CD4-positive, alpha-beta T cell treated with Interleukin-15 for 4 hours (primary cell): ENCODE data around the gene UBE2R2.
"Not testable (repeated sequence)": the region's sequence is repeated elsewhere in the genome, so short reads cannot be mapped to it uniquely, and the experiment has no call there.

ENCODE experiments used
- DNase-seq: peaks from one replicate; pipeline ENCODE4 v3.0.0-alpha.2; 2020; ENCODE audit warnings: low spot score

Gene UBE2R2

DNA sequence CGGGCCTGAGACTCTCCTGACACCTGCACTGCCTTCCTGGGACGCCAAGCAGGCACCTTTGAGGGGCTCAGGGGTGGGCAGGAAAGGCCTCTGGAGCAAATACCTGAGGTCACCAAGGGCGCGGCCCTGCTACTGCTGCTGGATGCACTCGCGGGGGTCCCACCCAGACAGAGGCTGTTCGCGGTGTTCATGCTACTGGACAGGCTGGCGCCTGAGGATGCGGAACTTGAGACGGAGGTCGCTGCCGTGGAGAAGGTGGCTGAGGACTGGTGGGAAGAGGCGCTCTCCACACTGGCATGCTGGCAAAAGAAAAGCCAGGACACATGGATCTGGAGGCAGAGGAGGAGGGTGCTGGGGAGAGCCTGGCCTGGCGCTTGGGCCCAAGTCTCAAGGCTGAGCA is 110.7 kb downstream of the UBE2R2 start:
- no peak for DNase-seq

DNA sequence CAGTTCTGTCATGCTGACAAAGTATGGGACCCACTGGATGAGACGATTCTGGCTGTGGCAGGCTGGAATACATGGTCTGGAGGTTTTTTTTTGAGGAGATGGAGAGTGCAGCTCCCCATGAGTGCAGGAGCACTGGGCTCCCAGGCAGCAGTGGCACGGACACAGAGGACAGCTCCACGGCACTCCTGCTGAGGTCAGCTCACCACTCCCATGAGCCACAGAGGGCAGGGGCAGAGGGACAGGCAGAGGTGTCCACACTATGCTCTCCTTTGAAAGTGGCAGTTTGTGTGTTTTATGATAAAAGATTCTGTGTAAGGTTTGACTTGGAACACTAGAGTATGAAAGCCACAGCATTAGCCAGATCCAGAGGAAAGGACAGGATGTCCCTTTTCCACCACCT is 114.4 kb downstream of the UBE2R2 start:
- no peak for DNase-seq

- DNase-seq = no peak
Measured at GRCh38 chr9:33932078-33932807, 115.3 kb downstream of the UBE2R2 start.

DNA sequence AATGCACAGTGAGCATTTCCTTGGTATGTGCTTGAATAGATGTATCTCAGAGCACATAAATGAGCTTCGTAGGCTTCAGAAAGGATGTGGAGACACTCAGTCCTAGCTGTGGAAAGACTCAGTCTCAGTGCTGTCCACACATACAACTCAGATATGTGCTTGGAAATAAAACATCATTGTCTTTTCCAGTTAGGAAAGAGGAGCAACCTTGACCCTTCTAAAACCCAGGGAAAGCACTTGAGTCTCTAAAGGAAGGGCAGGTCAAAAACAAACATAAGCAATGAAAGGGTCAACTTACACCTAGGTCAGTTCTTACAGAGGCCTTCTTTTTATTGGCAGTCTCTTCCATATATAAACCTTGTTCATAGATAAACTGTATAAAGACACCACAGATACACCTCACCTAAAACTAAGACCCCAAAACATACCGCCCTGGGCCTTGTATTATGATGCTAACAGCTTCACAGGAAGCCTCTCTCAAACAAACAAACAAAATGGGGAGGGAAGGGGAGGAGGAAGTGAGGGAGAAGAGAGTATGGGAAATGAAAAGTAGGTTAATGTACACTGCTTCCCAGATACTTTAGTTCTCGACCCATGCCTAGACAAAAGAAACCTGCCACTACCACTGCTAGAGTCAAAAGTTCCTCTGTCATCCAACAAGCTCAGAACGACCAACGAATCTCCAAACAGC is 117.4 kb downstream of the UBE2R2 start:
- DNase-seq = no peak

DNA sequence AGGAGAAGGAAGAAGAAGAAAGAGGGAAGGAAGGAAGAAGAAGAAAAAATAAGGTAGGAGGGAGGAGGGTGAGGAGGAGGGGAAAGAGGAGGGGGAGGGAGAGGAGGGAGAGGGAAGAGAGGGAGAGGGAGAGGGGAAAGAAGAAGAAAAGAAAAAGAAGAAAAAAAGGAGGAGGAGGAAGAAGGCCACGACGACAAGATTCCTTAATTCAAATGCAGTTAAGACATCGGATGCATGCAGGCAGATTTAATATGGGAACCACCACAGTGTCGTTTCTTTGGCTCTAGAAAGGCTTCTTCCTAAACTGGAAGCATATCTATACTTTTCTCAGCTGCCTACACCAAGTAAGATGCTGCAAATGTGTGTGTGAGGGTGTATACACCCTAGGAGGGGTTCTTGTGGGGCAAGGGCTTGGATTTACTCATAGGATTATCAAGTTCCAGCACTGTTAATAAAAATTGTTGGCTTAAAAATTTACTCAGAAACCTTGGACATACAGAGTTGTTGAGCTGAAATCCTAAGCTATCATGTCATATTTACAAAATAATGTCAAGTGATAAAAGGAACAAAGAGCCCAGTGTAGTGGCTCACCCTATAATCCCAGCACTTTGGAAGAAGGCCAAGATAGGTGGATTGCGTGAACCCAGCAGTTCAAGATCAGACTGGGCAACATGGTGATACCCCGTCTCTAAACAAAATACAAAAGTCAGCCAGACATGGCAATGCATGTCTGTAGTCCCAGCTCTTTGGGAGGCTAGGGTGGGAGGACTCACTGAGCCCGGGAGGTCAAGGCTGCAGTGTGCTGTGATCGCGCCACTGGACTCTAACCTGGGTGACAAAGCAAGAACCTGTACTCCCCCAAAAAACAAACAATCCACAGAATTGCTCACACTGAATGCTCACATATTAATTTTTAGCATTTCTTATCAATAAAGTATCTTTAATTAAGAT is 123.2 kb downstream of the UBE2R2 start:
- no peak for DNase-seq

- no peak for DNase-seq
Measured at GRCh38 chr9:33942471-33943083, 125.6 kb downstream of the UBE2R2 start.

DNA sequence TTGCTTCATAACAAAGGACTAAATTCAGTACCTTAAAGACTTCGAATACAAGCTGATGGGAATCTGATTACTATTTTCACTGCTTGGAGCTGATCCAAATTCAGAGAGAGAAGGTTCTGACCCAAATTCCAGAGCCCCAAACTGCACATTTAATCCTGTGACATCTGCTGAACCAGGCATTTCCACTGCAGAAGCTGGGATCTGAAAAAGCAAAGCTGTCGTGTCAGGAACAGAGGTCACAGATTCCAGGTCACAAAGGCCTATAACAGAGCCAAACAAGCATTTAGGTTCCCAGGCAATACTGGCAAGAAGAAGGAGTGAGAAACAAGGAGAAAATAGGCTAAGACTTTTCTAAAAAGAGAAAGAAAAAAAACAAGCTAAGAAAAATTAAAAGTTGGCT is 126.4 kb downstream of the UBE2R2 start:
- no peak for DNase-seq

DNA sequence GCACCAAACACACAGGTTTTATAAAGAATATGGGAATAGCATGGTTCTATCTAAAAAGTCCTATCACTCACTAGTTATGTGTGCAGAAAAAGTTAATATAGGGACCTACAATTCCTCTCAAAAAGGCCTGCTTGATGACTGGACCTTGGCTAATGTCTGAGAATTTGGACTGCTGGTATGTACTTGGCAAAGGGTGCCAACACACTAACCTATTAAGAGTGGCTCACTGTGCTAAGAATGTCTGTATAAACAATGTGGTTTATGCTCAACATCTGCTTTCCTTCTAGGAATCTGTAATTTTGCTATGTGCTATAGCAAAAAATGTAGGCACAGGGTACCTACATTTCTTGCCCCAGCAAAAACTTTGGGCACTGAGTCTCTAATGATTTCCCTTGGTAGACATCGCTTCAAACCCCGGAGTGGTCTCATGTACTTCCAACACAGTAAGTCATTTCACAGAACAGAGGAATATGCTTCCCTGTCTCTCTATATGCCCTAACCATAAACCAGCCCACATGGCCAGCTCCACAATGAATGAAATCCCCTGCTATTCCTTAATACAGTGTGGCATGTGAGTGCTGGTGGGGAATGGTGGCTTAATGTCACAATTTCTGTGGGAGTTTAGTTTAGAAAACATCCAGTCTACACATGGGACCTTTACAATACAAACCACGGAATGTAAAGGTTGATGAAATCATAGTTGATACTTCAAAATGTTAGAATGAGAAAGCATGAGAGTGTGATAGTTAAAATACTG is 130.0 kb downstream of the UBE2R2 start:
- no peak for DNase-seq

DNA sequence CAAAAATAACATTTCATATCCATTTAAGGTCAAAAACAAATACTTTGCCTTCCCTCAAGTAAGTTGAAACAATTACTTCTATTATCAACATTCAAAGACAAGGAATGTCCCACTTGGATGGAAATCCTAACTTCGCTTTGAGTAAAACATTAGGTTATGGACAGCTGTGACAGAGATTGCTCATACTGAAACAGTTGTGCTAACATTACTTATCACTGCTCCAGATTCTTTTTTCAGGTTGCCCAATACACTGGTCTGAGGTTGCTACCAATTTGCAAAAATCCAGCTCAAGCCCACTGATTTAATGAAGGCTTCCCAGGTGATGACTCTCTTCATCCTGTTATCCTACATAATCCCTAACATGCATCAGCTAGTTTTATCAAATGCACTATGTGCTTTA is 133.4 kb downstream of the UBE2R2 start:
- no peak for DNase-seq

GRCh38 chr9:33952066-33952465 is 135.1 kb downstream of the UBE2R2 start:
- no peak for DNase-seq

DNA sequence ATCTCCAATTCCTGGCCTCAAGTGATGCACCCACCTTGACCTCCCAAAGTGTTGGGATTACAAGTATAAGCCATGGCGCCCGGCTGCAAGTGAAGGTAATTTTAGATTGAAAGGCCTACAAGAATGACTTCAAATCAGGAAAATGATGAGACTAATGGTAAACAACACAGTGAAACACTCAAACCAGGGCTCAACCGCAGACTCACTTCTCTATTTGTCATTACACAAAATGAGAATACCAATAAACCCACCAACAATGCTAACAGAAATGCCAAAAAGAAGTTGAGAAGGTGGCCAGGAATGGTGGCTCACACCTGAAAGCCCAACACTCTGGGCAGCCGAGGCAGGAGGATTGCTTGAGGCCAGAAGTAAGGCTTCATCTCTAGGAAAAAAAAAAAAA is 139.6 kb downstream of the UBE2R2 start:
- no peak for DNase-seq

GRCh38 chr9:33959725-33960124 is 142.8 kb downstream of the UBE2R2 start:
- DNase-seq = no peak

DNA sequence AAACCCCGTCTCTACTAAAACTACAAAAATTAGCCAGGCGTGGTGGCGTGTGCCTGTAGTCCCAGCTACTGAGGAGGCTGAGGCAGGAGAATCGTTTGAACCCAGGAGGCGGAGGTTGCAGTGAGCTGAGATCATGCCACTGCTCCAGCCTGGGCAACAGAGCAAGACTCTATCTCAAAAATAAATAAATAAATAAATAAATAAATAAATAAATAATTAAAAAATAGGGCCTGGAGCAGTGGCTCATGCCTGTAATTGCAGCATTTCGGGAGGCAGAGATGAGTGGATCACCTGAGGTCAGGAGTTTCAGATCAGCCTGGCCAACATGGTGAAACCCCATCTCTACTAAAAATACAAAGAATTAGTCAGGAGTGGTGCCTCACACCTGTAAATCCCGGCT is 145.5 kb downstream of the UBE2R2 start:
- not testable (repeated sequence) for DNase-seq

DNA sequence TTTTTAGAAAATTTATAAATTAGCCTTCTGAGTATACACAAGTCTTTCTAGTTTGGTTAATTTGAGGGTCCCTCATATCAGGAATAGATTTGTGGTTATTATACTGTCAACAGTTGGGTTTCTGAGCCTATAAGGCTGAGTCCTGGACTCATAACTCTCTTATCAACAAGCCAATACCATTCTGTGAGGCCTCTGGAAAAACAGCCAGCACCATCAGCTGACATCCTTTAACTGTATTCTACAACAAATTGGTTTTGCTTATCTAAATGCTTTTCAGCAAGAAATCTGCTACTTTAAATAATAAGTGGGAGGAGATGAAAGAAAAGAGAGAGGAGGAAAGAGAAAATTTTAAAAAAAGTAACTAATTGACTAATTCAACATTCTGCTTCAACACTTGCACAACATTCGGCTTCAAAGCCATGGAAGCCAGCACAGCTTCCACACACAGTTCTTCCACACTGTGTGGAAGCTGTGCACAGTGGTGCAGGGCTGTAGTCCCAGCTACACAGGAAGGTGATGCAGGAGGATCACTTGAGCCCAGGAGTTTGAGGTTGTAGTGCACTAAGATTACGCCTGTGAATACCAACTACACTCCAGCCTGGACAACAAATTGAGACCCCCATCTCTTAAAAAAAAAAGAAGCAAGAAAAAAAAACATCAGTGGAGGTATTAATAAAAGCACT is 147.3 kb downstream of the UBE2R2 start:
- DNase-seq = no peak
